Tongue (tissue), 2 donors: Measurements from ENCODE around the gene GREB1L. TPM values are rescaled to one million over a fixed set of nuclear protein-coding genes. Genes with fewer than 3 reads are reported as not detected.

Experiments
- DNase-seq: peaks from one replicate; pipeline ENCODE4 v3.0.0-alpha.2; 2015
- total RNA-seq: library from RNA; depleted of rRNA; stranded (reverse); fragments of >200 nt; gene quantifications from one replicate; pipeline ENCODE4 v1.2.3, GENCODE V29; 2014

The GREB1L gene
- total RNA-seq, 1 donor from 2014 or later: 6.8 TPM

DNA sequence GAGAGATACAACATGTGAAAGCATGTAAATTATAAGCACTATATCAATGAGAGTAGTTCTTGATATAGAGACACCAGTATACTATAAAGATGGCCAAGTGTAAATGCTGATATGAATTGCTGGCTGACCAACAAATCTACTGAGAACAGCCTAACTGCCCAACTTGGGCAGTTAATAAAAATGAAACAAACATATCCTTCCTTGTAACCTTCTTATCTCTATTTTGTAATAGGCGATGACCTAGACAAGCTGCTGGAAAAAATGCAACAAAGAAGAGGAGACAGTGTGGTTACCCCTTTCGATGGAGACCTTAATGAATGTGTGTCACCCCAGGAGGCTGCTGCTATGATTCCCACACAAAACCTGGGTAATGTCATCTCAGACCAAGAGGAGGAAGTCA is 209.8 kb downstream of the GREB1L start:
- DNase-seq: no peak

DNA sequence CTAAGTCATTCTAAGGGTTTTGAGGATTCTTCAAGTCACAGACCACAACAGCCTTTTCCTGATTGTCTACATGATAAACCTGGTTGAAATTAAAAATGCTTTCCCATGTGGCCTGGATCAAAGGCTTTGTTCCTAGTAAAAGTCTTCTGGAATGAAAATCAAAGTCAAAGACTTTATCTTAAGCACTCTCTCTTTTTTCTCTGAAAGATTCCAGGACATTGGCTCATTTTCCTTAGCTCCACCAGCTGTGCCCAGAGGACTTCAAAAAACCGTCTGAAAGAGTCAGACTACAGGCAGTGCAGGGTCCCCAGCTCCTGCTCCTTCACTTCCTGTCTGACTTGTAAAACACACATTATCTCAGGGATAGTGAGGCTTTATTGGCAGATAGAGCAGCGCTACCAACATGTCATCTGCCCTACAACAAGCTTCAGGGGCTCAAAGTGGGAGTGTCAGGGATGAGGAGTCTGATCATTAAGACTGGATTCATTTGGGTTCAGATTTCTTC is 210.3 kb downstream of the GREB1L start:
- no peak for DNase-seq

DNA sequence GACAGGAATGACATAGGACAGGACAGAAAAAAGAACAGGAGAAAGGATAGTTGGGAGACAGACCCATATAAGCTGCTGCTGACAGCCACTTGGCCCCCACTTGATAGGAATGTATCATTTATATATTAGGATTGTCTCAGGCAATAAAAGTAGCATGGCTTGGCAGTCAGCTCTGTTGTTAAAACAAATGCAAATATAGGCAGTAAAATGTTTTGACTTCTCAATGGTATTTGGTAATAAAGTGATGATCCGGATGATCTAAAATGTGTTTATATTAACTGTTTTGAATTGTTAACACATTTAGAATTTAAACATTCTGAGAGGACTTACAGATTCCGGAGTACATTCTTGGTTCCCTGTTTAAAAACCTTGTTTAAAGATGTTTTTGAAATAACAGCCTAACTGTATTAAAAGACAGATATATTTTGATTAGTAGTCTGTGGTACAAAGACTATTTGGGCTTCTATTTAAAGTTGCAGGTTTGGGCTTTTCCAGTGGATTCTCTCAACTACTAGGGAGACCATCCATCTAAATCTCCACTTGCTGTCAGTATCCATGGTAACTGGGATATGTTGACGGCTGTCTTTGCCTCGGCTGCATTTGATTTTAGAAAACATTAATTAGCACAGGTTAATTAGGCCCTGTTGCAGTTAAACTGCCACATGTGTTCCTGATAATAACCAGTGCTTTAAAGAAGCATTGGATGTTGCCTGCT is 210.9 kb downstream of the GREB1L start:
- DNase-seq: no peak

DNA sequence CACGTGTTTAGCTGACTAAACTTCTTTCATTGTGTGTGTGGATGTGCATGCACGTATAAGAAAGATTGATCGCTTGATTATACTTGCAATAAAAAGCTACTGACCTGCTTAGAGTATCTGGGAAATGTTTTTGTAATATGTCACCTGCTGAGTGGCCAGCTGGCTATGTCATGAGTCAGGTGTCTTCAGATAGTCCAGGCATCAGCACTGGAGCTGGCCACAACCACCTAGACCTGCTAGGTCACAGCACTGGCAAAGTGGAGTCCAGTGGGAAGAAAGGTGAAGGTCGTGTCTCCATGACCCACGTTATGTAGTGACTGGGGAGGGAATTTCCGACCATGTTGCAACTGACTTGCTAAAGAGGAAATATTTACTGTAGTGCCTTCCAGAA is 211.5 kb downstream of the GREB1L start:
- DNase-seq: no peak

DNA sequence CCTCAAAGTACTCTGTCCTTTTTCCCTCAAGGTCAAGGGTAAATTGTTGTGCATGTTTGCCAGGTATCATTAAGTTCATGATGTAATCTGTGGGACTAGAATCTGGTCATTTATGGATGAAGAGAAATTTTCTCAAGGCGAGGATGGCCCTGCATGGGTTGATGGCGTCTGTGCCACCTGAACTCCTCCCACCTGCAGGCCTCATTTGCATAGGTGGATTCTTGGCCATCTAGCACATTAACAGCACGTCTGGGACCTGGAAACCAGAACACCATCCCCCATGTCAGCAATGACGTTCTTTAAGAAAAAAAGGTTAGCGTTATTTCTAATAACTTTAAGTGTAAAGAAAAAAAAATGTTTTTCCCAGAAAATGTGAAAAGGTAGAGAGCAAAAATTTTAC is 212.7 kb downstream of the GREB1L start:
- DNase-seq: no peak

DNA sequence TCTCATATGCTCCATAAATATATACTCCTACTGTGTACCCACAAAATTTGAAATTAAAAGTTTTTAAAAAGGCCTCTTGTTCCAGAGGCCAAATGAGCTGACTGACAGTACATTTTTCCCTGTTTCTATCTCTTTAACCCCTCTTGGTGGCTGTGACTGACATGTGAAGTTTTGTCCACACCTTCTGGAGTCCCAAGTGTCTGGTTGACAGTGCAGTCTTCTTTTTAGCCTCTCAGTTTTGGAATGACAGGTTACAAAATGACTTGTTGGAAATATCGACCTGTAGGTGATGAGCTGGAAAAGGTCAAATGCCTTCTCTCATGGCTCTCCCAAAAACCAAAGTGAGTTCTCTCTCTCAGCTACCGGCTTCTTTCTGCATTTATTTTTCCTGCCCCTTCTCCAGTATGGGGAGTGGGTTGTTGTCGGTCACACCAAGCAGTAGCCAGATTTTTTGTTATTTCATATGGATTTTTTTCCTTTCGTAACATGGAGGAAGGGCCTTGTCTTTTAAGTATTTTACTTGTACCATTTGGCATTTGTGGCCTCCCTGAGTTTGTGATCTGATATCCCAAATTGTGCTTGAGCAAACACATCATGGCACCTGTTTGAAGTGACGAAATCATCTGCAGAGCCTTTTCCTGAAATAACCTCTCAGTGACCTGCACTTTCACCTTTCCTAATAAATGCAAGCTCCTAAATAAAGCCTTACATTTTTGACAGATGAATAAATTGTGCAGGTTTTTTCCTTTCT is 214.6 kb downstream of the GREB1L start:
- DNase-seq: no peak

DNA sequence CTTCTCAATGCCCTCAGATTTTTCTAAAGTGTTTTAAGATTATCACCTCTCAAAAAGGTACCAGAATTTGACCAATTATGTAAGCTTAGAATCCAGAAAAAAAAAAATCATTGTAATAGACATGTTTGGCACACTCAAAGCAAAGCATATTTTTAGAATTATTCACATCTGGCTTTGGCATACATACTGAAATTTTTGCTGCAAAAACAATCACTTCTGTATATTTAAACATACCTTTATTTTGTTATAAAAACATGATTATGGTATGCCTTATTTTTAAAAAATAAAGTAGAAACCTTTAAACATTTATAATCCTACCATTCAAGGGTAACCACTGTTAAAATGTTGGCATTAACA is 215.1 kb downstream of the GREB1L start:
- DNase-seq: no peak

DNA sequence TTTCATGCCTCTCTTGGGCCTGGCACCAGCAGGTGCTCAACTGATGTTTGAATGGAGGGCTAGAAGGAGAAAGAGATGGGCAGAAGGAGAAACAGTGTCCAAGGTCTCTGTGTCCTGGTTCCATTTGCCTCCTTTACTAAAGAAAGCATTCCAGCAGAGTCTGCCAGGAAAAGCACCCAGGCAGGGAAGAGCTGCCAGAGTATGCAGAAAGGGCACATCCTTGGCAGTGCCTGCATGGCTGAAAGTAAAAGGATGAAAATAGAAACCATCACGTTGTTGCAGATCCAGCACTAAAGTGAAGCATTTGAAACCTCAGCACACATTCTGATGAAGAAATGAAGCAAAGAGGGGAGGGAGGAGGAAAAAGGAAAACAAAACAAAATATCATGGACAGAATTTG is 216.3 kb downstream of the GREB1L start:
- no peak for DNase-seq

DNA sequence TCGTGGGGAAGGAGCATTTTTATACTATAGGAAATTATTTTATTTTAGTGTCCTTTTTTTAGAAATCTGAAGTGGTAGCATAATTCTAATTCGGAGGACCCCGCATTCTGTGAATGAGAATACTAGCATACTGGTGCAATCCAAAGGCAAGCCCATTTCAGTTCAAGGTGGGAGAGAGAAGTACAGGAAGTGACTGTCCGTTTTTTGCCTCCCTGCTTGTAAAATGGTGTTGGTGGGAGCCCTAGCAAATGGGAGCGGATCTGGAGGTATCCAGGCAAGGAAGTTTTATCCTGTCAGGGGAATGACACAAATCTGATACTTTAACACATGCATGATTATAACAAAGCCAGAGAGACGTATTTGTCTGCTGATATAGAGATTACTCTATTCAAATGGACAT is 216.8 kb downstream of the GREB1L start:
- no peak for DNase-seq

DNA sequence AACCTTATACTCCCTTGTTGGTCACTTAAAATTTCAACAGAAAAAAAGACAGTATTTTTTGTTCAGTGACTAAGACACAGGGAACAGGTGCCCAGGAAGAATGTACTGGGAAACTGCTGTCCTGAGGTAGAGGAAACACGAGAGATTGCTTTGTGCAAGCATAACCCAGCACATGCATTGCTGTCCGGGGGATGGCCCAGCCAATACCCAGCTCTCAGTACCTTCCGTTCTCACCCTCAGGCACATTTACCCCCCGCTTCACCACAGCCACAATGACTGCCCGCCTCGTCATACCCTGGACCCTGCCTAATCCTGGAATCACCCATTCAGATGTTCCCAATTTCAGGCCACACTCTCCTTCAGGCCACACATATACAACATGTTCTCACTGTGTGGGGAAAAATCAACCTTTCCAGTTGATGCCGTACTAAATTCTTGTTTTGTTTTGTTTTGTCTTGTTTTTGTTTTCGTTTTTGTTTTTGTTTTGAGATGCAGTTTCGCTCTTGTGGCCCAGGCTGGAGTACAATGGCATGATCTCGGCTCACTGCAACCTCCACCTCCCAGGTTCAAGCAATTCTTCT is 217.8 kb downstream of the GREB1L start:
- DNase-seq: no peak

DNA sequence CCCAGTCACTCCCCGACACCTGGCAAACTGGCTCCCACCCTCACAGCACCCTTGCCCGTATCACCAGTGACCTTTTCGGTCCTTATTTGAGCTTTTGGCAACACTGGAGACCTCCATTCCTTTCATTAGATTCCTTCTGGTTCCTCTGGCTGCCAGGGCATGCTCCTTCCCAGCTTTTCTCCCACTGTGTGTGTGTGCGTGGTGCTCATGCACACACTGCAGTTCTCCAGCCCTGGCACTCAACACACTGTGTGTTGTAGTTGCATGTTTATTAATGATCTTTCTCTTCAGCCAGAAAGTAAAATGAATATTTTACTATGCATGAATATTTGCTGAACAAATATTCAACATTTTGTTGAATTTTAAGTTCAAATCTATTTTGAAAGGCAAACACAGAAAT is 219.4 kb downstream of the GREB1L start:
- DNase-seq: no peak

DNA sequence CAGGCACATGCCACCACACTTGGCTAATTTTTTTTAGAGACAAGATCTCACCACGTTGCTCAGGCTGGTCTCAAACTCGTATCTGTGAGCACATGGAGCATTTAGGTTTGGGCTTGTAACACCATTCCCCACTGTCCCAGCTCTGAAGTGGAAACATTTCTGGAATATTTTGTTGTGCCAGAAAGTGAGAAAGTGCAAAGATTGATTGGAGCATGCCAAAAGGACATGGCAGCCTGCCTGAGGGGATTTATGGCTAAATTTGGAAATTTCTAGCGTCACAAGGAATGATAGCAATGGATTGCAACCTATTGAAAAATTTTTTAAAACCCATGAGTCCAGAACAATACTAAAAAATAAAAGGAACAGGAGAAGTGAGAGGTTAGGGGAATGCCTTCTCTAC is 221.7 kb downstream of the GREB1L start:
- DNase-seq: no peak

DNA sequence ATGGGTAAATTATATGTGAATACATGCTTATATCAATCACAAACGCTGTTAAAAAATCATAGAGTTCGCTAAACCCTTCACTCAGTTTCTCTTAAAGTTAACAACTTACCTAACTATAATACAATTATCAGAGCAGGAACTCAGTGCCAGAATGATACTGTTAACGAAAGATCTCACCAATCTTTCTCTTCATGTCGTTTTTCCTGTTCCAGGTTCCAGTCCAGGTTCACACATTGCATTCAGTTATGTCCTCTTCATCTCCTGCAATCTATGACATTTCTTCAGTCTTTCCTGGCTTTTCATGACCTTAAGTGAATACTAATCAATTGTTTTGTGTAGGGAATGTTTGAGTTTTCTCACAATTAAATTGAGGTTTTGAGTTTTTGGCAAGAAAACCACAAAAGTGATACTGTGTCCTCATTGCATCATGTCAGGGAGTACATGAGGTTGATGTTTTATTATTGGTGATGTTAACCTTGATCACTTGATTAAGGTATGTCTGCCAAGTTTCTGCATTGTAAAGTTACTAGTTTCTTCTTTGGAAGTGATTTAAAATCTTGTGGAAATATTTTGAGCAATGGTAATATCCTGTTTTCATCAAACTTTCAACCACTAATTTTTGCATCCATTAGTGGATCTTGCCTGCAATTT is 226.6 kb downstream of the GREB1L start:
- DNase-seq: no peak

DNA sequence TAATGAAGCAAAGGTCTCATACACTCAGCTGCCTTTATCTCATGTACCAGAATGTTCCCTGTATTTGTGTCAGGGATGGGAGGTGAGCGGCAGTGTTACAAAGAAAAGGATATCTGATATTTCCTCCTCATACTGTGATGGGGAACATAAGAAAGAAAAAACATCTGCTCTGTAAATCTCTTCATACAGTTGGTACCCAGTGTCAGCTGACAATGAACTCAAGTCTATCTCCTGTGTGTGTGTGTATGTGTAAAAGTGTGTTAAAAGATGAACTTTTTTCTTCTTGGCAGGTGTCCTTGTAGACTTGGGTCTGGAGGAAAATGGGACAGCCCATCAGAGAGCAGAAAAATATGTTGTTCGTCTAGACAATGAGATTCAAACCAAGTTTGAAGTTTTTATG is 230.7 kb downstream of the GREB1L start:
- DNase-seq: no peak

DNA sequence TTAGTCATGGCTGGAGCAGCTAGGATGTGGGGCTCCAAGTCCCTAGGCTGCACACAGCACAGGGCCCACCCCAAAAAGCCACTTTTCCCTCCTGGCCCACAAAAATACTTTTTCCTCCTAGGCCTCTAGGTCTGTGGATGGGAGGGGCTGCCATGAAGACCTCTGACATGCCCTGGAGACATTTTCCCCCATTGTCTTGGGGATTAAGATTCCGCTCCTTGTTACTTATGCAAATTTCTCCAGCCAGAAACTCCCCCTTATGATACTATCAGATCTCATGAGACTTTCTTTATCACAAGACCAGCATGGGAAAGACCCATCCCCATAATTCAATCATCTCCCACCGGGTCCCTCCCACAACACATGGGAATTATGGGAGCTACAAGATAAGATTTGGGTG is 232.6 kb downstream of the GREB1L start:
- no peak for DNase-seq

DNA sequence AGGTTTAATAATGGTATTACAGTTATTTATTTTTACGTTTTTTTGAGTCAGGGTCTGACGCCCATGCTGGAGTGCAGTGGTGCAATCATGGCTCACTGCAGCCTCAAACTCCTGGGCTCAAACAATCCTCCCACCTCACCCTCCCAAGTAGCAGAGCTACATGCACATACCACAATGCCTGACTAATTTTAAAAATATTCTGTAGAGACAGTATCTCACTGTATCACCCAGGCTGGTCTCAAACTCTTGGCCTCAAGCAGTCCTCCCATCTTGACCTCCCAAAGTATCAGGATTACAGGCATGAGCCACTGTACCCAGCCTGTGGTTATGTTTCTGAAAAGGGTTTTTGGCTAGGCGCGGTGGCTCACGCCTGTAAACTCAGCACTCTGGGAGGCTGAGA is 237.7 kb downstream of the GREB1L start:
- DNase-seq: no peak

DNA sequence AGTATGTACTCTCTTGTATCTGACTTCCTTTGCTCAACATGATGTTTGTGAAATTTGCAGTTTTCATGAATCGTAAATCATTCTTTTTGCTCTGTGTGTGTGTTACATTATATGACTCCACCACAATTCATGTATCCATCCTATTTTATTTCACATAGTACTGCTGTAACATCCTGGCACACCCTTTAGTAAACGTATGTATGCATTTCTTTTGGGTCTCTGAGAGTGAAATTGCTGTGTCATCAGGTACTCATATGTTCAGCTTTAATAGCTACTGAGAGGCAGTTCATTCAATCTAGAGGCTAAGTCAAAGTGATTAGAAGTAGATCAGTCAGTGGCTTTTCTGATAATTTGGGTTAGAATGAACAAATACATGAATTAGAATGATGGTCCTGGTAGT is 239.7 kb downstream of the GREB1L start:
- DNase-seq: no peak

DNA sequence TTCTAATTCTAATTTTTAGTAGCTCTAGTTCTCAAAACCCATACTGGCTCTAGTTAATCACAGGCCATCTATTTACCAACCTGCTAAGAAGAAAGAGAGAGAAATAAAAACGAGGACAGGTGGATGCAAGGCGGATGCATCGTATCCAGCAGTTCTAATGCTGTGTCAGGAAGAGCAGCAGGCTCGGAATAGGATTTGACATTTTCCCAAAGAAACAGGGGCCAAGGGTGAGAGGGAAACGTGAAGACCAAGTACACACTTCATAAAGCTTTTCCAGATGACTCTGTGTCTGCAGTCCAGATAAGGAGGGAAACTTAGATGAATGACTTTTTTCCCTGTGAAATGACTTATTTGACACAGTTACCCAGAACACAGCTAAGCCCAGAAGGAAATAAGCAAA is 241.0 kb downstream of the GREB1L start:
- no peak for DNase-seq

DNA sequence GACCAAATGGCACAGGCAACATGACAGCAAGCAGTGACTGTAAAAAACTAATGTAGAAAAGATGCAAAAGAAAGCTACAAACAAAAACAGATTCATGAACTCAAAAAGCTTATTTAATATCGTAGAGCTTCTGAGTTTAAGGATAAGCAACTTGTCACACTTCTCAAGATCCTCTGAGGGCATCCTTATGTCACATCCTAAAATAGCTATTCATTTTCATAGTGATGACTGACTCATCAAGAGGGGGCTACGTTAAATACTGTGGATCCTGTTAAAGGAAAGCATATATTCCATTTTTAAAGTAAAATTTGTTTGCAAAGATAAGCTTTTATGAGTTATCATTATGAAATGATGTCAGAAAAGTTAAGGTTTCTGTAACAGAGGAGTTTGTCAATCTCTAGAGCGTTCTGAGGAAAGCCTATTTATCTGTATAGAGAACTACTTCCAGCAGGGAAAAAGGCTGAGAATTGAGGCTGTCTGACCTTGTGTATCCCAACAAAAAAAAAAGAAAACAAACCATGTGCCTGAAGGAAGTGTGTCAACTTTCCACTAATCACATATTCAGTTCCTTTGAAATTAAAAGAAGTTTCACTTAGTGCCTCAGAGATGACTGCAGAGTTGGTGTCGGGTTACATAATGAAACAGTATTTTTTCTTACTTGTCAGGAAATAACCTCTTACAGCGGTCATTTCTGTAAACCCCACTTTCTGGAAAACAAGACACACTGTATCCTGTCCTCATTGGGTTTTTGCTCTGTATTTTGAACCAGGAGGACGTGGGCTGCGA is 243.0 kb downstream of the GREB1L start:
- DNase-seq: no peak

DNA sequence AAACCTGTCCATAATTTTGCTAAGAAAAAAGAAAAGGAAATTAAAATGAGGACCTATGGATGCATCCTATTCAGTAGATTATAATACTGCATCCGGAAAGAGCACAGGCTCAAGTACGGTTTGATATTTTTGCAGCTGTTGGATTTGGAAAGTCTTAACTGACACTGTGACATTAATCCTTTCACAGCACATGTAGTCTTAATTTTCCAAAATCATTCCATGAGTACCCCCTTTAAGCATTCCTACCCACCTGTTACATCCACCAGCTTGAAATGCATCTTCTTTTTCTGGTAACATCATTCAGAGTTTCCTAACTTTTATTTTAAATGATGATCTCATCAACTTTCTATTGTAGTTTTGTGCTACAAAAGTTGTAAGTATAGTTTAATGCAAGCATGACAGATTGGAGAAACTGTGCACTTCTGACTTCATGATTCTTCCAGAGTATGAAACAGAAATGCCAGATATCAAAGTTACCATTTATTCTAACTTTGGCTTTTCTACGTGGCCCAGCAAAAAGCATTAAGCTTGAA is 244.9 kb downstream of the GREB1L start:
- DNase-seq: peak; percentile 75

DNA sequence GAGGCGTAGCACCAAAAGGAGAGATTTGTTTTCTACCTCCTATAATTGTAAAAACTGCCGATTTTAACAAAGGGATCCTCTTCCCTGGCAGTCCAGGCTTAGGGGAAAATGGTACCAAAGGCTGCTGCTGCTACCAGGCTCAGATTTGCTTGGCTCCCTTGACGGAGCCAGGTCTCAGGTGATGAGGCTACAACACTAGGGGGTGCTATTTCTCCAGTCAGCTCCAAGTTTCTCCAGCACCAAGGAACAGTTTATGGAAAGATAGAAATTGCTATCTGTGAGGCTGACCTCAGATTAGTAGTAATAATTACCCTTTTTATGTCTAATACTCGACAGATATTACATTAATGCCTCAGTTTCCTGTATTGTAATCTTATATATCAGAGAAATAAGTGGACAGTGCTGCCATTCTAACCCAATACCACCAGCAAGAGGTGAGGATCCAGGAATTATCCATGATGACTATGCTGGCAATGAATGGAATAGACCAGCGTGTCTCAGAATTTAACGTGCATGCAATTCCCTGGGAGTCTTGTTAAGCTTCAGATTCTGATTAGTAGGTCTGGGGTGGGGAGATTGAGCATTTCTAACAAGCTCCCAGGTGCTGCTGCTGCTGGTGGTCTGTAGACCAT is 247.2 kb downstream of the GREB1L start:
- peak; percentile 68 for DNase-seq
